Activated CD4-positive, alpha-beta T cell treated with anti-CD3 and anti-CD28 coated beads for 36 hours (primary cell): Measurements from ENCODE around the gene SLC22A1. TPM values are rescaled to one million over a fixed set of nuclear protein-coding genes. Genes with fewer than 3 reads are reported as not detected.
"Not testable (repeated sequence)": the region's sequence is repeated elsewhere in the genome, so short reads cannot be mapped to it uniquely, and the experiment has no call there.

Experiments used
- ATAC-seq: fragments of 200-7000 bp; cut with Tn5 transposase; one replicate; pipeline ENCODE4 v1.10.0; 2021; ENCODE audit warnings: mild to moderate bottlenecking, moderate library complexity
- CTCF ChIA-PET: fragments of 350-600 bp; sonication (Branson Sonifier 250); formaldehyde crosslinking; loops from one replicate; lab custom pipeline; 2021; ENCODE audit warnings: antibody characterized with exemption; lab: Charles Lee
- POLR2A ChIA-PET: fragments of 350-600 bp; sonication (Branson Sonifier 250); formaldehyde crosslinking; loops from one replicate; lab custom pipeline; 2021; ENCODE audit warnings: antibody characterized with exemption, inconsistent platforms; lab: Charles Lee
- DNase-seq: peaks from one replicate; pipeline ENCODE4 v3.0.0-alpha.2; 2020
- H3K27ac Mint-ChIP-seq: one replicate; pipeline ENCODE4 v1.8.0; 2021; ENCODE audit warnings: mixed read lengths
- H3K27me3 Mint-ChIP-seq: one replicate; pipeline ENCODE4 v1.8.0; 2021; ENCODE audit warnings: mixed read lengths
- H3K36me3 Mint-ChIP-seq: one replicate; pipeline ENCODE4 v1.8.0; 2021; ENCODE audit warnings: low read depth, mixed read lengths
- H3K4me1 Mint-ChIP-seq: one replicate; pipeline ENCODE4 v1.8.0; 2021; ENCODE audit warnings: mixed read lengths
- H3K4me3 Mint-ChIP-seq: one replicate; pipeline ENCODE4 v1.8.0; 2021; ENCODE audit warnings: mild to moderate bottlenecking, moderate library complexity, mixed read lengths
- H3K9me3 Mint-ChIP-seq: one replicate; pipeline ENCODE4 v1.8.0; 2021; ENCODE audit warnings: low read depth, mixed read lengths
- intact Hi-C, 2 experiments: fragments of 100-400 bp; cut with DNase I in 1 of 2; cut with micrococcal nuclease in 1 of 2; formaldehyde crosslinking; loops; one replicate each; pipeline versions ENCODE4 v1.14.2 to v1.15.1; 2022 to 2024; cut with DNase I, micrococcal nuclease
- total RNA-seq, 2 experiments: library from RNA; stranded (reverse); gene quantifications; one replicate each; pipeline ENCODE4 v1.2.3, GENCODE V29; 2021

SLC22A1 gene
- total RNA-seq, 2 experiments from 2014 or later: 0.78 to 1.2 TPM

DNA sequence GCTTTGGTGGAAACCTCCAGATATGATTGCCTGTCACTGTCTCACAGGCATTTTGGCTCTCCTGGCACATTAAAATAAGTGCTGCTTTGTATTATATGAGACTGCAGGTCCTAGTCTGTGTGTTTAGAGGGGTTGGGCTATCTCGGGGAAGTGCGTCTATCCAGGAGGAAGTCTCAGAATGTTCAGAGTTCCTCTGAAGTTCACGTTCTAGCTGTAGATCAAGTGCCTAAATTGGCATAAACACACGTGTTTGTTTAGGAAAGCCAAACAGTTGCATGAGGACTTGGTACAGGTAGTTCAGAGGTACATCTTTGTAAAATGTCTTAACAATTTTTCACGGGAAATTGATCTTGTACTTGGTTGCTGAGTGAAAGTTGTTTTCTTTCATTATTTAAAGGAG is 36.4 kb upstream of the SLC22A1 start:
- H3K9me3 Mint-ChIP-seq: no peaks in the 10 kb centered on the region
- intact Hi-C loops: loop anchor here in 1 of 2 experiments (5.0 kb wide), 1 partner anchor 372 kb away; no protein-coding TSS in a partner anchor
- H3K27me3 Mint-ChIP-seq: no peaks in the 10 kb centered on the region
- H3K4me3 Mint-ChIP-seq: no peak overlapping the region
- peaks cover 4% of the 10 kb centered on the region for H3K4me1 Mint-ChIP-seq
- CTCF ChIA-PET: no interaction called here
- H3K27ac Mint-ChIP-seq: no peak overlapping the region
- no peak for DNase-seq
- no peak for ATAC-seq
- POLR2A ChIA-PET: no interaction called here
- peaks cover 60% of the 10 kb centered on the region for H3K36me3 Mint-ChIP-seq

DNA sequence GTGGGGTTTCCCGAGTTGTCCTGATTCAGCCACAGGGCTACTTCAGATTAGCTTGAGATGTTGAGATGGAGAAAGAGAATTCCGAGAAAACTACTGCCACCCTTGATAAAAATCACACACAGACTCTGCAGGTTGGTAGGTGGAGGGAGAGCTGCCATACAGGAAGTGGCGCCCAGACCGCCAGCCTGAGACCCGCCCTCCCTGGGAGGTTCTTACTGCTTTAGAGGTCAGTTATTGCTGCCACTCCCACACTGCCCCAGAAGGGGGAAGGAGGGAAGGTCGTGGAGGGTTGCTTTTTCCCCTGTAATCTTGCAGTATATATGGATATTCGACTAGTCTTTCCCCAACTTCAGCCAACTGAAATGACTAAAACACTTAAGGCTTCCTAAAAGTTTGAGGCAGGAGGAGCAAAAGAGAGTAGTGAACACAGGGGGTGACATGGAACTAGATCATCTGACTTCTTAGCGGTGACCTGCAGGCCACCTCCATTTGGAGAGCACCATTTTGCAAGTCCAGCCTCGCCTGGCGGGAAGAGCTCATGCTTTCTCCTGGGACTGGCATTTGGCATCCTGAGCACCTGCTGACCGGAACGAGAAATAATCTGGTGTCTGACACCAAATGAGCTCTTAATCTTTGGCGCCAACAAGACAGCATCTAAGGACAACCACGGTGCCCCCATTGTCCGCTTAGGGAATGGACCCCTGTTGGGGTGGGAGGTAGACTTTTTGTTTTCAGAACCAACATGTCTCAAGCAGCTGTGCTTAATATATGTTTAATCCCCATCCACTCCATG is 35.7 kb upstream of the SLC22A1 start:
- ATAC-seq: no peak

DNA sequence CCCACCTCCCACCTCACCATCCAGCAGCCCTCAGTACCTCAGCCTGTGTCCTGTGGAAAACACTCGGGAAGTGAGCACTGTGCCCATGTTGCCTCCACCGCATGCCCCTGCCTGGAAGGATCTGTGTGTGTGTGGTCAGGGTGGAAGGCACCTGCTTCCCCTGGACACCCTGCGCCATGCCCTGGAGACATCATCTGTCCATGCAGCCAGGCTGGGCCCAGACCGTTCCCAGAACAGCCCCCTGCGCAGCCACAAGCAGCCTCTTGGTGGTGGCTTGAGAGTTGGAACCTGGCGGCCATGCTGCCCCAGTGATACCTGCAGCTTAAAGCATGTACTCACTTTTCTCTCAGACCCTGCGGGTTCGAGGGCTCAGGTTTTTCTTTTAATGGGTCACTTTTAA is 34.9 kb upstream of the SLC22A1 start:
- no peaks in the 10 kb centered on the region for H3K27me3 Mint-ChIP-seq
- H3K36me3 Mint-ChIP-seq: peaks cover 59% of the 10 kb centered on the region
- intact Hi-C loops: loop anchor here in 1 of 2 experiments (5.0 kb wide), 1 partner anchor 371 kb away; no protein-coding TSS in a partner anchor
- no peak overlapping the region for H3K27ac Mint-ChIP-seq
- ATAC-seq: no peak
- H3K4me3 Mint-ChIP-seq: no peak overlapping the region
- DNase-seq: no peak
- peaks cover 4% of the 10 kb centered on the region for H3K4me1 Mint-ChIP-seq
- ChIA-PET CTCF (interaction anchor here (0.6 to 1.2 kb wide), 4 partner anchors 28 to 235 kb away, joined by 3 read pairs; no protein-coding TSS in a partner anchor), POLR2A (interaction anchor here (0.6 kb wide), 1 partner anchor 366 kb away, joined by 4 read pairs; no protein-coding TSS in a partner anchor)
- H3K9me3 Mint-ChIP-seq: no peaks in the 10 kb centered on the region

More for the DNA sequence above, 35.7 kb upstream of the SLC22A1 start:
- intact Hi-C loops: loop anchor here in 1 of 2 experiments (5.0 kb wide), 1 partner anchor 371 kb away; no protein-coding TSS in a partner anchor
- Mint-ChIP-seq H3K27ac (no peak overlapping the region), H3K27me3 (no peaks in the 10 kb centered on the region), H3K4me1 (peaks cover 4% of the 10 kb centered on the region), H3K9me3 (no peaks in the 10 kb centered on the region), H3K36me3 (peaks cover 60% of the 10 kb centered on the region), H3K4me3 (no peak overlapping the region)
- POLR2A ChIA-PET: no interaction called here
- no peak for DNase-seq
- CTCF ChIA-PET: interaction anchor here (0.7 kb wide), 1 partner anchor 62 kb away, joined by 3 read pairs; no protein-coding TSS in a partner anchor

DNA sequence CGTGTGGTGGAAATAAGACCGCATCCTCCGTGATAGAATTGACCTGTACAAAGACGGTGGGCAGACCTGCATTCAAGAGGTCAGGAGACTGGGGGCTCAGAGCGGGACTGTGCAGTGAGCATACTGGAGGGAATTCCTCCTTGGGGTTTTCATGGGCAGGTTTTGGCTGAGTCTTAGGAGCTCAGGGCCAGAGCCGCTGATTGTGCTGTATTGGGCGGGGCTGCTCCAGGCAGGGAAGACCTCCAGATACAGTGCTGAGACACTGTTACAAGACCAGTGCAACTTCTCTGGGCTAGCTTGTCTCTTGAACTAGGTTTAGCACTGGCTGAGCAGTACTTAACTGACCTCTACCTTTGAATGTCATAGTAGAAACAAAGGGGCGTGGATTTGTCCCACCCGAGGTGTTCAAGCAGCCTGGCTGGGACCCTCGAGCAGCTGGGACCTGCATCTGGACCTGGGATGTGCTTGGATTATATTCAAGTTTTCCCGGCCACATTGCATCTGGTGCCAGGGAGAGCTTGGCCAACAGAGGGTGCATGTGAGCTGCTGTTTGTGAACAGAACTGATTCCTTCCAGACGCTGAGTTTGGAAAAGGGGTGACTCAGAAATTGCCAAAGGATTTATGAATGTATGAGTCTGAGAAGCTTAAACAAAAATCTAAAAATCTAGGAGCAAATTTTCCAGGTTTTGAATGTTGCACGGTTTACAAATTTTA is 33.4 kb upstream of the SLC22A1 start:
- DNase-seq (peak; percentile 17), ATAC-seq (no peak)
- Mint-ChIP-seq H3K27ac (no peak overlapping the region), H3K4me3 (no peak overlapping the region), H3K9me3 (no peaks in the 10 kb centered on the region), H3K36me3 (peaks cover 56% of the 10 kb centered on the region), H3K27me3 (no peaks in the 10 kb centered on the region), H3K4me1 (peaks cover 4% of the 10 kb centered on the region)
- POLR2A ChIA-PET: interaction anchor here (0.7 kb wide), 1 partner anchor 25 kb away, joined by 3 read pairs; no protein-coding TSS in a partner anchor
- CTCF ChIA-PET: interaction anchor here (0.6 to 2.0 kb wide), 10 partner anchors 11 to 445 kb away, joined by 3 to 5 read pairs (median 4); no protein-coding TSS in a partner anchor
- intact Hi-C loops: loop anchor here in 1 of 2 experiments (5.0 kb wide), 1 partner anchor 369 kb away; no protein-coding TSS in a partner anchor

DNA sequence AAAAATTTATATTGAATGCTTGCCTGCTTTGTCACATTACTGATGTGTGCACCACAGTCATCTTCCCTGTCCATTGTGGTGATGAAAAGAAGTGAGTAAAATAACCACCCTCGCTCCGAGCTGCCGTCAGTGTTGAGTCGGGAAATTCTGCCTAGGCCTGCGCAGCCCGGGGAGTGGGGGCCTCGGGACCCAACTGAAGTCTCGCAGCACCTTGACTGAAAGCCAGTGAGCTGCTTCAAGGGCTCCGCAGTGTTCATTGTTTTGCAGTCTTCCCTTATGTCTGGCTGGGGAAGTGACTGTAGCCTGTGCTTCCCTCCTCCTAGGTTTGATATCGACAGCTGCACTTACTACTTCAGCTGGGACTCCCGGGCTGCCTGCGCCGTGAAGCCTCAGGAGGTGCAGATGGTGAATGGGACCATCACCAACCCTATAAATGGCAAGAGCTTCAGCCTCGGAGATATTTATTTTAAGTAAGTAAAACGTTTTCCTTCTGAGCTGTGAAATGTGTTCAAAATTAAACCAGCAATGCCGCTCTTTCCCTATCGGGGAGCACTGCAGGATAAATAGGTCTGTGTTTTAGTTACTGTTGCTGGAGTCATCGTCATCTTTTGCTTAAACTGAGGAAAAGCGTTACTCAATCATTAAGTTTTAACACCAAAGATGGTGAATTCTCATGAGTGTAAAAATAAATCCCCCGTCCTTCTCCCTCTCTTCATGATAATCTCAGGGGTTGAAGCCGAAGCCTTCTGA is 32.7 kb upstream of the SLC22A1 start:
- peaks cover 4% of the 10 kb centered on the region for H3K4me1 Mint-ChIP-seq
- DNase-seq: no peak
- H3K36me3 Mint-ChIP-seq: peaks cover 56% of the 10 kb centered on the region
- no peak overlapping the region for H3K4me3 Mint-ChIP-seq
- no peak overlapping the region for H3K27ac Mint-ChIP-seq
- no peak for ATAC-seq
- H3K9me3 Mint-ChIP-seq: no peaks in the 10 kb centered on the region
- intact Hi-C loops: loop anchor here in 1 of 2 experiments (5.0 kb wide), 1 partner anchor 368 kb away; no protein-coding TSS in a partner anchor
- POLR2A ChIA-PET: interaction anchor here (0.7 kb wide), 1 partner anchor 26 kb away, joined by 3 read pairs; no protein-coding TSS in a partner anchor
- CTCF ChIA-PET: interaction anchor here (0.7 to 2.0 kb wide), 7 partner anchors 10 to 445 kb away, joined by 3 to 5 read pairs (median 4); no protein-coding TSS in a partner anchor
- no peaks in the 10 kb centered on the region for H3K27me3 Mint-ChIP-seq

GRCh38 chr6:160089534-160089897 is 32.1 kb upstream of the SLC22A1 start:
- CTCF ChIA-PET: interaction anchor here (0.7 to 2.0 kb wide), 4 partner anchors 11 to 444 kb away, joined by 3 to 4 read pairs (median 4); no protein-coding TSS in a partner anchor

GRCh38 chr6:160090442-160091239 is 31.0 kb upstream of the SLC22A1 start:
- H3K27me3 Mint-ChIP-seq, DNase-seq, ATAC-seq, POLR2A ChIA-PET, H3K4me3 Mint-ChIP-seq, H3K27ac Mint-ChIP-seq, H3K9me3 Mint-ChIP-seq, intact Hi-C loops, H3K4me1 Mint-ChIP-seq: not testable (repeated sequence)
- peaks cover 53% of the 10 kb centered on the region for H3K36me3 Mint-ChIP-seq
- CTCF ChIA-PET: interaction anchor here (1.4 kb wide), 1 partner anchor 9 kb away, joined by 3 read pairs; no protein-coding TSS in a partner anchor

More at GRCh38 chr6:160089534-160089897, 32.1 kb upstream of the SLC22A1 start:
- H3K27ac Mint-ChIP-seq: no peak overlapping the region
- ATAC-seq (no peak), DNase-seq (no peak)
- H3K27me3 Mint-ChIP-seq: no peaks in the 10 kb centered on the region
- peaks cover 56% of the 10 kb centered on the region for H3K36me3 Mint-ChIP-seq
- intact Hi-C loops: loop anchor here in 1 of 2 experiments (5.0 kb wide), 1 partner anchor 368 kb away; no protein-coding TSS in a partner anchor
- H3K4me3 Mint-ChIP-seq: no peak overlapping the region
- POLR2A ChIA-PET: no interaction called here
- H3K9me3 Mint-ChIP-seq: no peaks in the 10 kb centered on the region
- H3K4me1 Mint-ChIP-seq: peaks cover 4% of the 10 kb centered on the region

DNA sequence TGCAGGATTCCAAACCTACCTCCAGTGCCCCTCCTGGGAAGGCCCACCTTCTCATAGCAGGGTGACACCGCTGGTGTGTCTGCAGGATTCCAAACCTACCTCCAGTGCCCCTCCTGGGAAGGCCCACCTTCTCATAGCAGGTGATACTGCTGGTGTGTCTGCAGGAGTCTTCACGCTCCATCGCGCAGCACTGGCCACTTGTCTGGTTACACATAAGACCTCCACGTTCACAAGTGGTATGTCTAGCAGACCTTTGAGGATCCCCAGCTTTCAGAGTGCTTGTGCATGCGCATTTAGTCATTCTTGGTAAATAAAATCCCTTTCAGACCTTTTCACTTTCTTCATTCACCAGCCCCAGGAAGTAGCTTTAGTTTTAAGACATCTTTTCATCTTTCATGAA is 29.4 kb upstream of the SLC22A1 start:
- peaks cover 55% of the 10 kb centered on the region for H3K36me3 Mint-ChIP-seq
- H3K9me3 Mint-ChIP-seq, intact Hi-C loops, H3K4me1 Mint-ChIP-seq, DNase-seq, H3K27me3 Mint-ChIP-seq, H3K27ac Mint-ChIP-seq, ATAC-seq, POLR2A ChIA-PET, H3K4me3 Mint-ChIP-seq: not testable (repeated sequence)
- CTCF ChIA-PET: interaction anchor here (0.6 kb wide), 1 partner anchor 832 kb away, joined by 3 read pairs; no protein-coding TSS in a partner anchor

GRCh38 chr6:160092602-160093001 is 29.0 kb upstream of the SLC22A1 start:
- no peaks in the 10 kb centered on the region for H3K4me1 Mint-ChIP-seq
- intact Hi-C loops: no loop called here
- DNase-seq (no peak), ATAC-seq (no peak)
- H3K36me3 Mint-ChIP-seq: peaks cover 59% of the 10 kb centered on the region
- CTCF ChIA-PET: interaction anchor here (0.6 kb wide), 1 partner anchor 833 kb away, joined by 3 read pairs; no protein-coding TSS in a partner anchor
- H3K27ac Mint-ChIP-seq: no peak overlapping the region
- no peaks in the 10 kb centered on the region for H3K9me3 Mint-ChIP-seq
- no peaks in the 10 kb centered on the region for H3K27me3 Mint-ChIP-seq
- no peak overlapping the region for H3K4me3 Mint-ChIP-seq
- POLR2A ChIA-PET: no interaction called here

GRCh38 chr6:160093061-160093460 is 28.6 kb upstream of the SLC22A1 start:
- ChIA-PET CTCF (interaction anchor here (0.5 to 0.6 kb wide), 2 partner anchors 191 to 833 kb away, joined by 3 to 4 read pairs; no protein-coding TSS in a partner anchor), POLR2A (no interaction called here)
- Mint-ChIP-seq H3K27me3 (no peaks in the 10 kb centered on the region), H3K4me1 (no peaks in the 10 kb centered on the region), H3K4me3 (no peak overlapping the region), H3K9me3 (no peaks in the 10 kb centered on the region), H3K27ac (no peak overlapping the region), H3K36me3 (peaks cover 61% of the 10 kb centered on the region)
- ATAC-seq (no peak), DNase-seq (no peak)
- intact Hi-C loops: no loop called here
